ENCODE measurements around the gene GNB5.
"Not testable (repeated sequence)": the region's sequence is repeated elsewhere in the genome, so short reads cannot be mapped to it uniquely, and the experiment has no call there.

Gene GNB5

GRCh38 chr15:52111517-52112202 is 79.5 kb downstream of the GNB5 start:
- DNase-seq = no peak

DNA sequence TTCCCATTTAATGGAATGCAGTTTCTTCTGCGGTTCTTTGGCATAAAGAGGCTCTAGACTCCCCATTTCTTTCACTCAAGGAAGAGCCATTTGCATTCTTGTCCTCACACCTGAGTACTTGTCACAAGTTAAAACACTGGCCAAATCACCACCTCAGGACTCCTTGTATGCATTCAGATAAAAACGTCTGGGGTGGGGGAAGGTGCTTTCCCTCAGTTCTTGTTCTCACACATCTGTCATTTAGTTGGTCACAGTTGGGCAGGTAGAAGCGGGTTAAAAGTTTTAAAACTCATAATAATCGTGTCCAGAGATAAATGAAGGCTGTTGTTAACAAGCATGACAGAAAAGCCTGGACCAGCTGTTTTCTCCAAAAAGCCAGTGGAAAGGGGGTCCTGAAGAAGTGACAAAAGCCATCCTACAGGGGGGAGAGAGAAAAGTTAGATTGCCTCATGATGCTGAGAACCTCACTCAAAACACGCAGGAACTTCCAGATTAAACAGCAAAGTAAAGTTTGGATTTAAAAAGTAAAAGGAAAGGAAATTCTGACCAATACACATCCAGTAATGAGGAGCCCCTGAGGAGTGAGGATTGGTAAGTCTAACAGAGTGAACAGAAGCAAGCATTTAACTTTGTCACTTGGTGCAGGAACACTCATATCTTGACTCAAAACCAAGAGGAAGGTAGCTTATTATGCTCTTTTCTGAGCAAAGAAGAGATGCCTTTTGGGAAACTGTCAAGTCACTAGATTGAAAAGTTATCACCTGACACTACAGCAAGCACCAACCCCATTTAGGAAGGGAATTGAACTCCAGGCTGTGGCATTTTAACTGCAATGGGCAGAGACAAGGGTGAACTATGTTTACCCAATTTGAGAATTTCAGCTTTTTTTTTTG is 81.4 kb downstream of the GNB5 start:
- DNase-seq = no peak

DNA sequence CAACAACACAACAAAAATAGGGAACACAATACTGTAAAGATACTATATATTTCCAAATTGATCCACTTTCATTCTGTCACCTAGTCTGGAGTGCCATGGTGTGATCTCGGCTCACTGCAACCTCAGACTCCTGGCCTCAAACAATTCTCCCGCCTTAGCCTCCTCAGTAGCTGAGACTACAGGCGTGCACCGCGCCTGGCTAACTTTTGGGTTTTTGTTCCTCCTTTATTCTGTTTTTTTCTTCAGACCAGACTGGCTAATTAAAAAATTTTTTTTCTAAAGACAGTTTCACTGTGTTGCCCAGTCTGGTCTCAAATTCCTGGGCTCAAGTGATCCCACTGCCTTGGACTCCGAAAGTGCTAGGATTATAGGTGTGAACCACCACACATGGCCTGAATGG is 84.0 kb downstream of the GNB5 start:
- no peak for DNase-seq

DNA sequence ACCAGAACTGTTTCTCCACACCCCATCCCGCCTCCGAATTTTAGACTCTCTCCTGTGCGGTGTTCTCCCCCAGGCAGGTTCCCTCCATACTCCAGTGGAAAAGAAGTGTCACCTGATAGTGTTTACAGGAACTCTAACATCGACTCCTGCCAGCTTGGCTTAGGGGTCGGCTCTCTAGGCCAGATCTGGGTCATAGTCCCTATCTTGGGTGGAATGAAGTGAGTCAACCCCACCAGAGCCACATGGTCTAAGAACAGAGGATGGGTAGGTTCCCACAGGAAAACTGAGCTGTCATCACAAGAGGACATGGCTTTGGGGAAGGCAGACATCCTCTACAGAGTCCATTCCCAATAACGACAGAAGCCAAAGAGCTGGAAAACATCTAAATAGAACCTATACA is 84.6 kb downstream of the GNB5 start:
- DNase-seq = no peak

- DNase-seq = no peak
These were observed 85.3 kb downstream of the GNB5 start for GRCh38 chr15:52105846-52106245.

DNA sequence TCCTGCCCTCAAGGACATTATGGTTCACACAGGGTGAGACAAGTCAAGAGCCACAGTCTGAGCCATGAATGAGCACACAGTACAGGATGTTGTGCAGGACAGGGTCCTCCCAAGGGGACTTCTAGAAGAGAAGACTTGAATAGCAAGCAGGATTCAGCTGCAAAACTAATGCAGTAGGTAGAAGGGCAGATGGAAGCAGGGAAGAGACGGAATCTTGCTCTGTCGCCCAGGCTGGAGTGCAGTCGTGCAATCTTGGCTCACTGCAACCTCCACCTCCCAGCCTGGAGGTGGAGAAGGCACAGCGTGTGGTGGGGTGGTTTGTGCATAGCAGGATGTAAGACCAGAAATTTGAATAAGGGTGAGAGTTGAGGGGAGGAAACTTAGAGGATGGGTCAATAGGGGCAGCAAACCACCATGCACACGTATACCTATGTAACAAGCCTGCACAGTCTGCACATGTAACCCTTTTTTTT is 86.6 kb downstream of the GNB5 start:
- no peak for DNase-seq

GRCh38 chr15:52103217-52104207 is 87.7 kb downstream of the GNB5 start:
- no peak for DNase-seq

DNA sequence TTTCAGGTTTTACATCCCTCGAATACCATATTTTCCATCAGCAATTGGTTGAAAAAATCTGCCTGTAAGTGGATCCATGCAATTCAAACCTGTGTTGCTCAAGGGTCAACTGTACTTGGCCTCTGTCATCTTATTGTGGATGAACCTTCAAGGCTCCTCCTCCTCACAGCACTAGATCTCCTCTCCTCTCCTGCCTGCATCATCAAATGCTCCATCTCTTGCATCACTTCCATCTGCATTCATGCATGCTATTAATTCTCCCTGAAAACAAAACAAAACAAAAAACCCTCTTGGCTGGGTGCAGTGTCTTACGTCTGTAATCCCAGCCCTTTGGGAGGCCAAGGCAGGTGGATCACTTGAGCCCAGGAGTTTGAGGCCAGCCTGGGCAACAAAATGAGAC is 88.7 kb downstream of the GNB5 start:
- no peak for DNase-seq

GRCh38 chr15:52101542-52102323 is 89.5 kb downstream of the GNB5 start:
- DNase-seq = no peak

GRCh38 chr15:52100807-52101442 is 90.3 kb downstream of the GNB5 start:
- DNase-seq = no peak

DNA sequence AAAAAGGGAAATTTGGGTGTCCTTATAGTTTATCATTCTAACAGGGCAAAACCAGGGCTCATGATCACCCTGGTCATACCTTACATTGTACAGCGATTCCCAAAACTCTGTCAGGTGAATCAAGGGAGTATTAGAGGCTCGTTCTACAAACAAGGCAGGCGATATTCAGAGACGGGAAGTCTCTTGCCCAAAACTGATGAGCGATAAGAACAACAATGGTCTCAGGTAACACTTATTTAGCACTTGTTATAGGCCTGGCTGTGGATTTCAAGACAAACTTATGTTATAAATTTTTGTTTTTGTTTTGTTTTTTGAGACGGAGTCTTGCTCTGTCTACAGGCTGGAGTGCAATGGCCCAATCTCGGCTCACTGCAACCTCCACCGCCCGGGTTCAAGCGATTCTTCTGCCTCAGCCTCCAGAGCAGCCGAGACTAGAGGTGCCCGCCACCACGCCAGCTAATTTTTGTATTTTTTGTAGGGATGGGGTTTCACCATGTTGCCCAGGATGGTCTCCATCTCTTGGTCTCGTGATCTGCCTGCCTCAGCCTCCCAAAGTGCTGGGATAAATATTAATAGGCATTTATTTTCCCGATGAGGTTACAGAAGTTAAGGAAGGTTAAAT is 91.4 kb downstream of the GNB5 start:
- no peak for DNase-seq

GRCh38 chr15:52098323-52098722 is 92.9 kb downstream of the GNB5 start:
- DNase-seq = no peak

DNA sequence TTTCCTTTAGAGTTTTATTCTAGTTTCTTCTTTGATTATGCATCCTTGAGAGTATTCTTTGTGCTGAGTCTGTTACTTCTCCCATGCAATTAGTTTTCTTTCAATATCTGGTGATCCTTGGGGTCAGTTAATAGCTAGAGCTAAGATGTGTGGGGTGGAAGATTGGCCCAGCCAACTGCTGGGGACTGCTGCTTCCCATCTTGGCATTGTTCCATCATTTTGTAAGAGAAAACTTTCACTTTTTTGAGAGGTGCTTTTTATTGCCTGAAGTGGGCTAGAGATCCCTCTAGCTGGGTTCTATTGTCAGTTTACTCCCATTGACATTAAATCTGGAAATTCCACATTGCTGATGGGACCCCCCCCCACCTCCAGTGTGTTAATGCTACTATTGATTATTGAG is 94.0 kb downstream of the GNB5 start:
- DNase-seq = no peak

- not testable (repeated sequence) for DNase-seq
These were observed 94.7 kb downstream of the GNB5 start for GRCh38 chr15:52096536-52096935.

DNA sequence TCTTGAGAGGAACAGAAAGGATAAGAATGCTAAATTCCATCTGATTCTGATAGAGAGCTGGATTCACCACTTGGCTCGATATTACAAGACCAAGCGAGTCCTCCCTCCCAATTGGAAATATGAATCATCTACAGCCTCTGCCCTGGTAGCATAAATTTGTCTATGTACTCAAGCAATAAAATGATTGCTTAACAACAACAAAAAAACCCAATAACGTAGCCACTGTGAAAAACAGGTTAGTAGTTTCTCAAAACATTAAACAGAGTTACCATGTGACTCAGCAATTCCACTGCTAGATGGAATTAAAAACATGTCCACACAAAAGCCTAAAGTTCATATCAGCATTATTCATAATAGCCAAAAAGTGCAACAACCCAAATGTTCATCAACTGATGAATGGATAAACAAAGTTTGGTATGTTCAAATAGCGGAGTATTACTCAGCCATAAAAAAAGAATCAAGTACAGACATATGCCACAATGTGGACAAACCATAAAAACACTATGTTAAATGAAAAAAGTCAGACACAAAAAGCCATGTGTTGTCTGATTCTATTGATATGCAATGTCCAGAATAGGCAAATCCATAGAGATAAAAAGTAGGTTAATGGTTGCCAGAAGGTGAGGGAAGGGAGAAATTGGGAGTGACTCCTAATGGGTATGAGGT is 95.5 kb downstream of the GNB5 start:
- DNase-seq = no peak

GRCh38 chr15:52094811-52095584 is 96.2 kb downstream of the GNB5 start:
- no peak for DNase-seq

DNA sequence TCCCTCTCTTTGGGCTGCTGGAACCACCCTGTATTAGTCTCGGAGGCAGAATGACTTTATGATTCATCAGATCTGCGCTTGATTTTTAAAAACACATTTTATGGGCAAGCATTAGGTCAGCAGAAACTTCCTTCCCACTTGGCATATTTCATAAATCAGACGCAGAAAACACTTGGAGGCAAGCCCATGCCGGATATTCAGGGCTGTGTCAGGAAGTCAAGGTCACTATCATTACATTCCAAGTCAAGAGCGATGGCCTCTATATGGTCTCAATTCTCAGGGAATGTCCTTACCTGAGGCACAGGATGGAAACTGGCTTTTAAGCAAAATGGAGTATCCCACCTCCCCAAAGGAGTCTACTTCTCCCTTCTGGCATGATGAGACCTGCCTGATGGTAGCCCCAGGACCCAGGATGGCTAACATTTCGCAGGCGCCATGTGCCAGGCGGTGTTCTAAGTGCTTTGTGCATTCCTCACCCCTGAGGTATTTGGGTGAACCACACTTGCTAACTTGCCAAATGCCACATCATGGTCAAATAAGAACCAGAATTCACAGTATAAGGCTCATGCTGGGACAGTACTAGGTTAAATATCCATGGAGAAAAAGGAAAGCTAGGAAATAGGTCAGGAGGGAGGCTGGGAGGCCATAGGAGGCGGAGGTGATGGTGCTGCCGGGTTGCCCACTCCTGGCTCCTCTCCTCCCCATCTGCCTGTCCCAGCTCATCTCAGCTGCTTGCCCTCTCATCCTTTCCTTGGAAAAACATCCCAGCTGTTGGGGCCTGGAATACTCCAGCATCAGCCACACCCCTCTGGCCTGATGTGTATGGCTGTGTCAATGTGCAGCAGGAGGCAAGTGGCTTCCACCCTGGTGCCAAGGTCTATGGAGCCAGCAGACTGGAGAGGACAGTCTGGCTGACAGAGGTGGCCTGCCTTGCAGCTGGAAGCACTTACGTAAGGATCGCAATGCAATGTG is 97.4 kb downstream of the GNB5 start:
- DNase-seq = no peak

GRCh38 chr15:52093167-52093538 is 98.0 kb downstream of the GNB5 start:
- DNase-seq = no peak

- no peak for DNase-seq
These were observed 101.0 kb downstream of the GNB5 start for GRCh38 chr15:52090193-52090592.

All from activated CD8-positive, alpha-beta memory T cell treated with anti-CD3 and anti-CD28 coated beads, Interleukin-2, amount 50 U/mL, for 4 hours (primary cell).